Ovary (tissue), 3 donors: ENCODE results near the gene GYG2.
"Not testable (repeated sequence)": the region's sequence is repeated elsewhere in the genome, so short reads cannot be mapped to it uniquely, and the experiment has no call there.

ENCODE experiments used
- CTCF ChIP-seq, 3 donors: fragments of 450-650 bp in 2 of 3; fragments of 200-600 bp in 1 of 3; IDR thresholded peaks; one replicate each; pipeline versions ENCODE4 v1.5.1 to v1.8.0; 2016 to 2022; ENCODE audit warnings: antibody characterized with exemption in 3 of 3, mild to moderate bottlenecking in 1 of 3
- POLR2A ChIP-seq: fragments of 450-650 bp; IDR thresholded peaks from one replicate; pipeline ENCODE4 v1.6.1; 2017; ENCODE audit warnings: antibody characterized with exemption, mild to moderate bottlenecking, moderate library complexity
- donor health status: DM: no; HTN: no; CAD: no.

GRCh38 chrX:2803486-2803885, 25.2 kb upstream of the GYG2 start:
- not testable (repeated sequence) for TF ChIP-seq CTCF (IDR thresholded peaks at IDR 0.05); POLR2A
